Measurements from ENCODE around the gene FILIP1L.

DNA sequence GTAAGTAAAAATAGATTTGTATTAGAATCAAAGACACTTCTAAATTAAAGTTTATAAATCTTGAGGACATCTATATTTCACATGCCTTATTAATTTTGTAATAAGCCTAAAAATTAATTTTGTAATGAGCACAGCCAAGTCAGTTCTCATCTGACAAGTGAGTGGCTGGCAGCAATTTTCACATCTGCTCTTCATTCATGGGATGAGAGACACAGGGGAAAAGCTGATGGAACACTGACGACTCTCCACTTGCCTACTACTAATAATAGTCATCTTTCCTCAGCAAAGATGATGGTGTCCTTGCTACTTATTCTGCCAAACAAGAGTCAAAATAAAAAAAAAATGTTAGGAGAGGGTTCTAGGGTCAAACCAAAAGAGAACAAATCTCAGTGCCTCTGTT is 311.0 kb downstream of the FILIP1L start:
- TF ChIP-seq, protein P1, sequence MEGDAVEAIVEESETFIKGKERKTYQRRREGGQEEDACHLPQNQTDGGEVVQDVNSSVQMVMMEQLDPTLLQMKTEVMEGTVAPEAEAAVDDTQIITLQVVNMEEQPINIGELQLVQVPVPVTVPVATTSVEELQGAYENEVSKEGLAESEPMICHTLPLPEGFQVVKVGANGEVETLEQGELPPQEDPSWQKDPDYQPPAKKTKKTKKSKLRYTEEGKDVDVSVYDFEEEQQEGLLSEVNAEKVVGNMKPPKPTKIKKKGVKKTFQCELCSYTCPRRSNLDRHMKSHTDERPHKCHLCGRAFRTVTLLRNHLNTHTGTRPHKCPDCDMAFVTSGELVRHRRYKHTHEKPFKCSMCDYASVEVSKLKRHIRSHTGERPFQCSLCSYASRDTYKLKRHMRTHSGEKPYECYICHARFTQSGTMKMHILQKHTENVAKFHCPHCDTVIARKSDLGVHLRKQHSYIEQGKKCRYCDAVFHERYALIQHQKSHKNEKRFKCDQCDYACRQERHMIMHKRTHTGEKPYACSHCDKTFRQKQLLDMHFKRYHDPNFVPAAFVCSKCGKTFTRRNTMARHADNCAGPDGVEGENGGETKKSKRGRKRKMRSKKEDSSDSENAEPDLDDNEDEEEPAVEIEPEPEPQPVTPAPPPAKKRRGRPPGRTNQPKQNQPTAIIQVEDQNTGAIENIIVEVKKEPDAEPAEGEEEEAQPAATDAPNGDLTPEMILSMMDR (IDR thresholded peaks at IDR 0.05), result no peak
- no peak for TF ChIP-seq EZH2 (IDR thresholded peaks at IDR 0.05)
